ENCODE measurements around the gene ZNF608. TPM values are rescaled to one million over a fixed set of nuclear protein-coding genes. Genes with fewer than 3 reads are reported as not detected.

The ZNF608 gene
- total and polyA plus RNA-seq, 2 donors from 2014 or later, result 5.9 to 35.8 TPM

DNA sequence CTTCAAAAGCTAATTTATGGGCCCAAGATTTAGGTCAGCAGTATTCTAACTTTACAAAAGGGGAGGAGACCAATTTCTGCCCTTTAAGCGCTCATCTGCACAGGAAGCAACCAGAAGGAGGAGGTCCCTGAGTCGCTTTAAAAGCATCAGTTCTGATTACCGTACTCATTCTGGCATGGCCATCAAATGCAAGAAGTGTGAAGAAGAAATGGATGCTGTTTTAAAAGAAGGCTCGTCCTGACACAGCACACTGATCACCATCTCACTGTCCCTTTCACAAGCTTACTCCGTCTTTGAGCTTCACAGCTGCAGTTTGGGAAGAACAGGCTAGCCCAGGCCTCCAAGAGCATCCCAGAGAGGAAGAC is 17.5 kb downstream of the ZNF608 start:
- FAIRE-seq, result no peak
- TF ChIP-seq, protein P1, sequence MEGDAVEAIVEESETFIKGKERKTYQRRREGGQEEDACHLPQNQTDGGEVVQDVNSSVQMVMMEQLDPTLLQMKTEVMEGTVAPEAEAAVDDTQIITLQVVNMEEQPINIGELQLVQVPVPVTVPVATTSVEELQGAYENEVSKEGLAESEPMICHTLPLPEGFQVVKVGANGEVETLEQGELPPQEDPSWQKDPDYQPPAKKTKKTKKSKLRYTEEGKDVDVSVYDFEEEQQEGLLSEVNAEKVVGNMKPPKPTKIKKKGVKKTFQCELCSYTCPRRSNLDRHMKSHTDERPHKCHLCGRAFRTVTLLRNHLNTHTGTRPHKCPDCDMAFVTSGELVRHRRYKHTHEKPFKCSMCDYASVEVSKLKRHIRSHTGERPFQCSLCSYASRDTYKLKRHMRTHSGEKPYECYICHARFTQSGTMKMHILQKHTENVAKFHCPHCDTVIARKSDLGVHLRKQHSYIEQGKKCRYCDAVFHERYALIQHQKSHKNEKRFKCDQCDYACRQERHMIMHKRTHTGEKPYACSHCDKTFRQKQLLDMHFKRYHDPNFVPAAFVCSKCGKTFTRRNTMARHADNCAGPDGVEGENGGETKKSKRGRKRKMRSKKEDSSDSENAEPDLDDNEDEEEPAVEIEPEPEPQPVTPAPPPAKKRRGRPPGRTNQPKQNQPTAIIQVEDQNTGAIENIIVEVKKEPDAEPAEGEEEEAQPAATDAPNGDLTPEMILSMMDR (IDR thresholded peaks at IDR 0.05; ENCODE audit: borderline replicate concordance, extremely low read depth, insufficient read depth), result no peak
- peaks cover 0 to 7% (median 3%) of the 10 kb centered on the region in 3 donors for H3K4me1 ChIP-seq (ENCODE audit: control insufficient read depth in 2 of 3, insufficient read depth in 2 of 3, low read depth in 1 of 3, low read length in 3 of 3)
- intact Hi-C loops (cut with DNase I), result no loop called here
- H3K9ac ChIP-seq (ENCODE audit: low read length in 3 of 3), result no peak overlapping the region
- no peaks in the 10 kb centered on the region for H3K27me3 ChIP-seq (ENCODE audit: control insufficient read depth, insufficient read depth, low read length)
- H3K27ac ChIP-seq (ENCODE audit: low read depth in 2 of 2, low read length in 2 of 2), result no peak overlapping the region
- H3K9me3 ChIP-seq (ENCODE audit: control insufficient read depth in 2 of 3, insufficient read depth in 1 of 3, low read length in 3 of 3), result no peaks in the 10 kb centered on the region
- no peak for DNase-seq
- no peaks in the 10 kb centered on the region for H3K36me3 ChIP-seq (ENCODE audit: control insufficient read depth in 2 of 3, insufficient read depth in 3 of 3, low read length in 3 of 3)
- no peak overlapping the region for H3K4me3 ChIP-seq (ENCODE audit: low read length in 3 of 3)

DNA sequence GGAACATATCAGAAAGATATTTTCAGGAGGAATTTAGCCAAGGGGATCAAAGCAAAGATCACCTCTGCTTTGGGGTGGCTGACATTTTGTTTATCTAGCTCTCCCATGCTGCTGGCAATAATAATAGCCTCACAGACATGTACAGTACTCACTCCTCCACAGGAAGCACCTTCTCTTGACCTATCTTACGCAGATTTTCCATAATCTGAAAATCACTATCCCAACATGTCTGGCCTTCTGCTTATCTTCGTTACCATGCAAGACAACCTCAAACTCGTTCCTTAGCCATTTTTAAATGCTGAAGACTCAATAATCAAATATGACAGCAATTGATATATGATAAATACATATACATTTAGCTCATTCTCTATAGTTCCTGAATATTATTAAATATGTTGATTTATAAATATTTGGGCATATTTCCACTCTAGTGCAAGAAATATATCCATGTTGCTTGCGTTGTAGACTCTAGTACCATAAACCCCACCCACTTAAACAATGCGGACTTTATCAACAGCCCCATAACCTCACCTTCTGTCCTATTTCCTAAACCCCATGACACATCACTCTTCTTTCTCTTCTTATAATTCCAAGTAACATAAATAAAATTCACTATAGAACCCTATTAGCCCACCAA is 18.0 kb downstream of the ZNF608 start:
- DNase-seq (no peak), FAIRE-seq (no peak)
- Histone ChIP-seq H3K36me3 (ENCODE audit: control insufficient read depth in 2 of 3, insufficient read depth in 3 of 3, low read length in 3 of 3) (no peaks in the 10 kb centered on the region), H3K9me3 (ENCODE audit: control insufficient read depth in 2 of 3, insufficient read depth in 1 of 3, low read length in 3 of 3) (no peaks in the 10 kb centered on the region), H3K27ac (ENCODE audit: low read depth in 2 of 2, low read length in 2 of 2) (no peak overlapping the region), H3K9ac (ENCODE audit: low read length in 3 of 3) (no peak overlapping the region), H3K4me3 (ENCODE audit: low read length in 3 of 3) (no peak overlapping the region), H3K27me3 (ENCODE audit: control insufficient read depth, insufficient read depth, low read length) (no peaks in the 10 kb centered on the region), H3K4me1 (ENCODE audit: control insufficient read depth in 2 of 3, insufficient read depth in 2 of 3, low read depth in 1 of 3, low read length in 3 of 3) (peaks cover 0 to 7% (median 3%) of the 10 kb centered on the region in 3 donors)
- intact Hi-C loops (cut with DNase I), result no loop called here
- TF ChIP-seq, protein P1 (IDR thresholded peaks at IDR 0.05; ENCODE audit: borderline replicate concordance, extremely low read depth, insufficient read depth), result no peak

DNA sequence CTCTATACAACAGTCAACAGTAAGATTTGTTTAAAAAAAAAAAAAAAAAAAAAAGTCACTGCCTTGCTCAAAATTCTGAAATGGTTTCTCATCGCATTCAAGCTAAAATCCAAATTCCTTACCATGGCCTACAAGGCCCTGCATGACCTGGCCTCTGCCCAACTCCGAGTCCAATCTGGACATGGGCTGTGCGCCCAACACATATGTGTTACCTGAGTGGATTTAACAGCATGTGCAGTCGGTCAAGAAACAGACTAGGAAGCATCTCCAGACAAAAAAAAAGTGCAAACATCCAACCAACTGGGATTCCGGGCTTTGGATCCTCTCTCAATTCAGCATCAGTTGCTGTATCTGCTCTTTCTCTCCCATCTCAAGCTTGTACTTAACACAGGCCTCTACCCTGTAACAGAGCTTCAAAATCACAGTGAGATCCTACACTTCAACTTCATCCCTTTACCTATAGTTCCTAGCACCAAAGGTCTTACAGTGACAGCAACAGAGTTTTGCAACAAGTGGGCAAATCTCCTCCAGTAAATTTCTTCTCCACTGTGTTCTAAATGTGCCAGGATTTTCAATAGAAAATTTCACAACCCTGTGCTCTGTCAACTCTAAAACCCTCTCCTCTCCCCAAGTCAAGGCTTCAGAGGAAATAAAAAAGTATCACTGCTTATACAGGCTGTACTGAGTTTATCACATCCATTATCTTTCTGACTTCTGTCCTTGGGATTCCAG is 19.6 kb downstream of the ZNF608 start:
- H3K4me3 ChIP-seq (ENCODE audit: low read length in 3 of 3), result no peak overlapping the region
- H3K9me3 ChIP-seq (ENCODE audit: control insufficient read depth in 2 of 3, insufficient read depth in 1 of 3, low read length in 3 of 3), result no peaks in the 10 kb centered on the region
- H3K9ac ChIP-seq (ENCODE audit: low read length in 3 of 3), result no peak overlapping the region
- H3K27me3 ChIP-seq (ENCODE audit: control insufficient read depth, insufficient read depth, low read length), result no peaks in the 10 kb centered on the region
- DNase-seq (no peak), FAIRE-seq (no peak)
- TF ChIP-seq, protein P1 (IDR thresholded peaks at IDR 0.05; ENCODE audit: borderline replicate concordance, extremely low read depth, insufficient read depth), result no peak
- H3K27ac ChIP-seq (ENCODE audit: low read depth in 2 of 2, low read length in 2 of 2), result no peak overlapping the region
- no peaks in the 10 kb centered on the region for H3K36me3 ChIP-seq (ENCODE audit: control insufficient read depth in 2 of 3, insufficient read depth in 3 of 3, low read length in 3 of 3)
- H3K4me1 ChIP-seq (ENCODE audit: control insufficient read depth in 2 of 3, insufficient read depth in 2 of 3, low read depth in 1 of 3, low read length in 3 of 3), result peaks cover 0 to 3% (median 1%) of the 10 kb centered on the region in 3 donors
- intact Hi-C loops (cut with DNase I), result no loop called here

All from kidney (tissue), 14 donors.